ENCODE measurements around the gene PUM2. TPM values are rescaled to one million over a fixed set of nuclear protein-coding genes. Genes with fewer than 3 reads are reported as not detected.

PUM2 gene
- total and polyA plus RNA-seq, 2 of the 13 experiments (the other 11 are each of a cell fraction or from before 2014, with no cell fraction given): 69.6 to 69.8 TPM

DNA sequence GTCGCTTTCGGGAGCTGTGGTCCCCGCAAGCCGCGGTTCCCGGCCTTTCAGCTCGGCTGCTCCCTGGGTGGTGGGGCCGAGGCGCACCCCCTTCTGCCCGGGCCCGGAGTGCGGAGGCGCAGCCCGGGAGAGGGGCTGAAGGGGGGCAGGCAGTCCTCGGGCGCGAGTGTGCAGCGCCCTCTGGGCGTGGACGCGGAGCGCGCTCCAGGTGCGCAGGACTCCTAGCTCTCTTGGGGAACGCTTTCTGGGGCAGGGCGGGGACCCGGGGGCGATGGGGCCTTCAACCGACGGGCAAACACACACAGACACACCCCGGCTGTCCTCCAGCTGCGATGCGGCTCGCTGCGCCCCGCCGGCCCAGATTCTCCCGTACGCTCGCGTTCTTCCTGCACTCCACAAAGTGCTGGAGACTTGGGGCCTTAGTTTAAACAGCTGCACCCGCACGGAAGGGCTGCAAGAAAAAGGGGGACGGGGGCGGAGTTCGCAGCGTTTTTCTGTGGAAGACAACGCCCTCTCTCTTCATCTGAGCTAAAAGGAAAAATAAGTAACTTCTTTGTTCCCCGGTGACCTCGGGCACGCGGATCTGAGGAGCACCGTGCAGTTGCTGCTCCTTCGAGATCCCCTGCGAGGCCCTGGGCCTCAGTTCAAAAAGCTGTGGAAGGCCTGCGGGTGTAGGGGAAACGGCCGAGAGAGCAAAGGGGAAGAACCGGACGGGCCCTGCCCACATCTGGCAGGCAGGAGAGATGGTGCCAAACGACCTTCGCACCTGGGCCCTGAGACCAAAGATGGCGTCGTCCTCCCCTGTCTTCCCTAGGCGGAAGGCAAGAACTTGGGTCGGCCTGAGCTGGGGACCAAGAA lies 125.1 kb downstream of the PUM2 start (continued):
- TF ChIP-seq, protein P1, sequence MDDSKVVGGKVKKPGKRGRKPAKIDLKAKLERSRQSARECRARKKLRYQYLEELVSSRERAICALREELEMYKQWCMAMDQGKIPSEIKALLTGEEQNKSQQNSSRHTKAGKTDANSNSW (CRISPR knock-in tag; IDR thresholded peaks at IDR 0.05; ENCODE audit: borderline replicate concordance): no peak
- TF ChIP-seq, protein P2, sequence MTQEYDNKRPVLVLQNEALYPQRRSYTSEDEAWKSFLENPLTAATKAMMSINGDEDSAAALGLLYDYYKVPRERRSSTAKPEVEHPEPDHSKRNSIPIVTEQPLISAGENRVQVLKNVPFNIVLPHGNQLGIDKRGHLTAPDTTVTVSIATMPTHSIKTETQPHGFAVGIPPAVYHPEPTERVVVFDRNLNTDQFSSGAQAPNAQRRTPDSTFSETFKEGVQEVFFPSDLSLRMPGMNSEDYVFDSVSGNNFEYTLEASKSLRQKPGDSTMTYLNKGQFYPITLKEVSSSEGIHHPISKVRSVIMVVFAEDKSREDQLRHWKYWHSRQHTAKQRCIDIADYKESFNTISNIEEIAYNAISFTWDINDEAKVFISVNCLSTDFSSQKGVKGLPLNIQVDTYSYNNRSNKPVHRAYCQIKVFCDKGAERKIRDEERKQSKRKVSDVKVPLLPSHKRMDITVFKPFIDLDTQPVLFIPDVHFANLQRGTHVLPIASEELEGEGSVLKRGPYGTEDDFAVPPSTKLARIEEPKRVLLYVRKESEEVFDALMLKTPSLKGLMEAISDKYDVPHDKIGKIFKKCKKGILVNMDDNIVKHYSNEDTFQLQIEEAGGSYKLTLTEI (CRISPR knock-in tag; conservative IDR thresholded peaks at IDR 0.05): no peak
- no peak for TF ChIP-seq SOX13 (IDR thresholded peaks at IDR 0.05)
- peak in 1 of 2 experiments; percentile 40; a peak in 1 of 4 replicates for TF ChIP-seq SOX13 (CRISPR knock-in tag; conservative IDR thresholded peaks at IDR 0.05 in 1 of 2, IDR thresholded peaks at IDR 0.05 in 1 of 2)
- no peak for TF ChIP-seq EHMT2 (IDR thresholded peaks at IDR 0.05; ENCODE audit: borderline replicate concordance, low read depth, low read length)
- TF ChIP-seq RNF2 (conservative IDR thresholded peaks at IDR 0.05; ENCODE audit: low read depth): no peak; the same call in 1 of the 2 replicates
- TF ChIP-seq, protein P3, sequence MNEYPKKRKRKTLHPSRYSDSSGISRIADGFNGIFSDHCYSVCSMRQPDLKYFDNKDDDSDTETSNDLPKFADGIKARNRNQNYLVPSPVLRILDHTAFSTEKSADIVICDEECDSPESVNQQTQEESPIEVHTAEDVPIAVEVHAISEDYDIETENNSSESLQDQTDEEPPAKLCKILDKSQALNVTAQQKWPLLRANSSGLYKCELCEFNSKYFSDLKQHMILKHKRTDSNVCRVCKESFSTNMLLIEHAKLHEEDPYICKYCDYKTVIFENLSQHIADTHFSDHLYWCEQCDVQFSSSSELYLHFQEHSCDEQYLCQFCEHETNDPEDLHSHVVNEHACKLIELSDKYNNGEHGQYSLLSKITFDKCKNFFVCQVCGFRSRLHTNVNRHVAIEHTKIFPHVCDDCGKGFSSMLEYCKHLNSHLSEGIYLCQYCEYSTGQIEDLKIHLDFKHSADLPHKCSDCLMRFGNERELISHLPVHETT (CRISPR knock-in tag; conservative IDR thresholded peaks at IDR 0.05): peak; percentile 35; the same call in 1 of the 2 replicates
- no peak for TF ChIP-seq HDAC6 (IDR thresholded peaks at IDR 0.05; ENCODE audit: low read depth, low read length)
- peak; percentile 27; the same call in 1 of the 2 replicates for TF ChIP-seq SOX5 (CRISPR knock-in tag; IDR thresholded peaks at IDR 0.05; ENCODE audit: borderline replicate concordance)
- peak; percentile 81 for TF ChIP-seq ZMYM4 (CRISPR knock-in tag; IDR thresholded peaks at IDR 0.05)
- no peak; the same call in 1 of the 2 replicates for TF ChIP-seq ZBTB21 (CRISPR knock-in tag; IDR thresholded peaks at IDR 0.05)
- TF ChIP-seq, protein P4, sequence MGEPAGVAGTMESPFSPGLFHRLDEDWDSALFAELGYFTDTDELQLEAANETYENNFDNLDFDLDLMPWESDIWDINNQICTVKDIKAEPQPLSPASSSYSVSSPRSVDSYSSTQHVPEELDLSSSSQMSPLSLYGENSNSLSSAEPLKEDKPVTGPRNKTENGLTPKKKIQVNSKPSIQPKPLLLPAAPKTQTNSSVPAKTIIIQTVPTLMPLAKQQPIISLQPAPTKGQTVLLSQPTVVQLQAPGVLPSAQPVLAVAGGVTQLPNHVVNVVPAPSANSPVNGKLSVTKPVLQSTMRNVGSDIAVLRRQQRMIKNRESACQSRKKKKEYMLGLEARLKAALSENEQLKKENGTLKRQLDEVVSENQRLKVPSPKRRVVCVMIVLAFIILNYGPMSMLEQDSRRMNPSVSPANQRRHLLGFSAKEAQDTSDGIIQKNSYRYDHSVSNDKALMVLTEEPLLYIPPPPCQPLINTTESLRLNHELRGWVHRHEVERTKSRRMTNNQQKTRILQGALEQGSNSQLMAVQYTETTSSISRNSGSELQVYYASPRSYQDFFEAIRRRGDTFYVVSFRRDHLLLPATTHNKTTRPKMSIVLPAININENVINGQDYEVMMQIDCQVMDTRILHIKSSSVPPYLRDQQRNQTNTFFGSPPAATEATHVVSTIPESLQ (CRISPR knock-in tag; conservative IDR thresholded peaks at IDR 0.05): no peak
- TF ChIP-seq ZNF160 (CRISPR knock-in tag; IDR thresholded peaks at IDR 0.05): 0 out of 2 replicates have a peak, but pooled peaks have one; percentile 25
- TF ChIP-seq ZNF564 (CRISPR knock-in tag; IDR thresholded peaks at IDR 0.05): no peak; the same call in 1 of the 2 replicates
- peak; percentile 28 for TF ChIP-seq ASH2L (IDR thresholded peaks at IDR 0.05; ENCODE audit: insufficient read length, low read depth, low read length)
- TF ChIP-seq ZNF772 (CRISPR knock-in tag; IDR thresholded peaks at IDR 0.05): no peak; the same call in 1 of the 2 replicates
- TF ChIP-seq GATA4 (IDR thresholded peaks at IDR 0.05; ENCODE audit: borderline replicate concordance, low read depth): no peak; the same call in 1 of the 2 replicates
- no peak for TF ChIP-seq ZNF180 (CRISPR knock-in tag; IDR thresholded peaks at IDR 0.05; ENCODE audit: borderline replicate concordance, low read depth)
- peak; percentile 65; the same call in 1 of the 2 replicates for TF ChIP-seq KDM5B (CRISPR knock-in tag; IDR thresholded peaks at IDR 0.05; ENCODE audit: borderline replicate concordance)
- no peak for TF ChIP-seq SYNCRIP (IDR thresholded peaks at IDR 0.05; ENCODE audit: insufficient read depth, low read depth, low read length)
- TF ChIP-seq CENPT (CRISPR knock-in tag; IDR thresholded peaks at IDR 0.05; ENCODE audit: low read depth): no peak
- TF ChIP-seq NCOR1 (IDR thresholded peaks at IDR 0.05; ENCODE audit: borderline replicate concordance, low read length): peak; percentile 15; the same call in 1 of the 2 replicates
- no peak for TF ChIP-seq ZNF878 (CRISPR knock-in tag; IDR thresholded peaks at IDR 0.05)
- TF ChIP-seq NFYB (CRISPR knock-in tag; IDR thresholded peaks at IDR 0.05): no peak; the same call in 1 of the 2 replicates
